GM12878 (cell line): ENCODE data around the gene PRSS12. TPM values are rescaled to one million over a fixed set of nuclear protein-coding genes. Genes with fewer than 3 reads are reported as not detected.

Experiments used
- BHLHE40 ChIP-seq, 2 experiments: fragments of 450-650 bp in 1 of 2; IDR thresholded peaks; 2 replicates each; pipeline ENCODE4 v1.6.1; 2011 to 2017; ENCODE audit warnings: low read depth in 2 of 2, borderline replicate concordance in 1 of 2, improper control_type of control experiment in 1 of 2, low read length in 1 of 2, mild to moderate bottlenecking in 1 of 2
- HCFC1 ChIP-seq: fragments of 150-350 bp; IDR thresholded peaks from 2 replicates; pipeline ENCODE4 v1.6.1; 2014; ENCODE audit warnings: low read length
- MTA3 ChIP-seq: IDR thresholded peaks from 2 replicates; pipeline ENCODE4 v1.6.1; 2012; ENCODE audit warnings: low read length, inconsistent platforms, borderline replicate concordance
- RELA ChIP-seq: fragments of 450-650 bp; IDR thresholded peaks from 2 replicates; pipeline ENCODE4 v1.8.0; 2014; ENCODE audit warnings: borderline replicate concordance; ENCODE audit not compliant: partially characterized antibody
- RUNX3 ChIP-seq: IDR thresholded peaks from 2 replicates; pipeline ENCODE4 v1.6.1; 2012; ENCODE audit warnings: low read length, inconsistent platforms
- SMC3 ChIP-seq: IDR thresholded peaks from 2 replicates; pipeline ENCODE4 v1.6.1; 2011; ENCODE audit warnings: low read length, improper control_type of control experiment, borderline replicate concordance
- ZBED1 ChIP-seq: IDR thresholded peaks from 2 replicates; pipeline ENCODE4 v1.6.1; 2016; ENCODE audit warnings: borderline replicate concordance
- polyA plus RNA-seq, 11 experiments: library from polyadenylated mRNA; depleted of rRNA in 4 of 11; unstranded in 6 of 11; stranded (reverse) in 5 of 11; fragments of >200 nt; fragmentation: Nextera tagmentation in 4 of 11; fragmentation: Illumina TruSeq in 1 of 11; extraction: Ambion mirVana in 4 of 11; extraction: Trizol in 1 of 11; gene quantifications; 1 replicate in 1 of 11; 2 replicates in 10 of 11; pipeline versions ENCODE4 v1.2.1 to v1.2.3, GENCODE V29; 2011 to 2016; ENCODE audit warnings: inconsistent platforms in 2 of 11, missing spikeins in 2 of 11, low read depth in 1 of 11
- total RNA-seq, 4 experiments: library from RNA; depleted of rRNA in 3 of 4; stranded (reverse); fragments of >200 nt in 3 of 4; fragmentation: Illumina TruSeq in 1 of 4; extraction: Trizol in 1 of 4; gene quantifications; 2 replicates each; pipeline versions ENCODE4 v1.2.1 to v1.2.3, GENCODE V29; 2013 to 2021
- TF ChIP-seq, protein P1 (sequence below): fragments of 450-650 bp; IDR thresholded peaks from 2 replicates; pipeline ENCODE4 v1.6.1; 2018; ENCODE audit warnings: borderline replicate concordance, mild to moderate bottlenecking; ENCODE audit not compliant: partially characterized antibody
- TF ChIP-seq, protein P2 (sequence below): fragments of 450-650 bp; IDR thresholded peaks from 2 replicates; pipeline ENCODE4 v1.6.1; 2017; ENCODE audit warnings: low read depth, mild to moderate bottlenecking, moderate library complexity

Gene PRSS12
- total and polyA plus RNA-seq, 10 of the 15 experiments (the other 5 are each of a cell fraction or from before 2014, with no cell fraction given) = 0.04 to 0.34 (median 0.11) TPM; not detected in 2

DNA sequence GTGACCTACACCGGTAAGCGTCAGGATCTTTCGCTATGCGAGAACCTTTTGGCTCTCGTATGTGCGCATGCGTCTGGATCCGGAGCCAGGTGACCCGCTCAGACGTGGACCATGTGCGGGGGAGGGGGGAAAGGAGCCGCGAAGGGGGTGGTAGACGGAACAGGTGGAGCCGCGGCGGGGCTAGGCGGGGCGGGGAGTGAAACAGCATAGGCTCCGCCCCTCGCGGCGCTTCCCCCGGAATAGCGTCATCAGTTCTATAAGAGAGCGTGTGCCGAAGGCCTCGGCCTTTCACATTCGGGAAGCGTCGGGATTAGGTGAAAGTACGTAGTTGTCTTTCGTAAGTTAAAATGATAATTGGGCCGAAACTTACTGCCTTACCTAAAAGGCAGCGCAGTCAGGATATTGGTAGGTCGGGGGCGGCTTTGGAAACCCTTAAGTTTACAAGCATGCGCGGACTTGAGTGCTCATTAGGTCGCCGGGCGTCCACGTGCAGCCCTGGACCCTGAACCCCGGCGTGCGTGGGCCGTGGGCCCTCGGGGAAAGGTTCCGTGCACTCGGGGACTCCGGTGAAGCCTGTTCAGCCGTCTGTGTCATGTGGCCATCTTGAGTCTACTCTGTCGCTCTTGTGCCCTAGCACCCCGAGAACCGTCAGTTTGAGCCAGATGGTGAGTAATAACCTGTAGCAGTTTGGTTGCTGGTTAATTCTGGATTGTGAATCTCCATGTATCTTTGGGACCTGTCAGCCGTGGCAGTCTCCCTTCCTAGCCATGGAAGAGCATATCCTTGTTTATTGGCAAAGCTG, 74.1 kb downstream of the PRSS12 start (continued):
- peak; percentile 89; the same call in 1 of the 2 replicates for TF ChIP-seq ZBED1
- TF ChIP-seq, protein P1, sequence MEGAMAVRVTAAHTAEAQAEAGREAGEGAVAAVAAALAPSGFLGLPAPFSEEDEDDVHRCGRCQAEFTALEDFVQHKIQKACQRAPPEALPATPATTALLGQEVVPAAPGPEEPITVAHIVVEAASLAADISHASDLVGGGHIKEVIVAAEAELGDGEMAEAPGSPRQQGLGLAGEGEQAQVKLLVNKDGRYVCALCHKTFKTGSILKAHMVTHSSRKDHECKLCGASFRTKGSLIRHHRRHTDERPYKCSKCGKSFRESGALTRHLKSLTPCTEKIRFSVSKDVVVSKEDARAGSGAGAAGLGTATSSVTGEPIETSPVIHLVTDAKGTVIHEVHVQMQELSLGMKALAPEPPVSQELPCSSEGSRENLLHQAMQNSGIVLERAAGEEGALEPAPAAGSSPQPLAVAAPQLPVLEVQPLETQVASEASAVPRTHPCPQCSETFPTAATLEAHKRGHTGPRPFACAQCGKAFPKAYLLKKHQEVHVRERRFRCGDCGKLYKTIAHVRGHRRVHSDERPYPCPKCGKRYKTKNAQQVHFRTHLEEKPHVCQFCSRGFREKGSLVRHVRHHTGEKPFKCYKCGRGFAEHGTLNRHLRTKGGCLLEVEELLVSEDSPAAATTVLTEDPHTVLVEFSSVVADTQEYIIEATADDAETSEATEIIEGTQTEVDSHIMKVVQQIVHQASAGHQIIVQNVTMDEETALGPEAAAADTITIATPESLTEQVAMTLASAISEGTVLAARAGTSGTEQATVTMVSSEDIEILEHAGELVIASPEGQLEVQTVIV = no peak
- peak; percentile 31 to 91; a peak in 3 of 4 replicates for TF ChIP-seq BHLHE40 (IDR thresholded peaks at IDR 0.05; ENCODE audit: borderline replicate concordance in 1 of 2, low read depth in 2 of 2, low read length in 1 of 2)
- no peak for TF ChIP-seq RELA
- TF ChIP-seq HCFC1 = peak; percentile 49
- TF ChIP-seq RUNX3 = peak; percentile 45
- no peak for TF ChIP-seq SMC3
- TF ChIP-seq, protein P2, sequence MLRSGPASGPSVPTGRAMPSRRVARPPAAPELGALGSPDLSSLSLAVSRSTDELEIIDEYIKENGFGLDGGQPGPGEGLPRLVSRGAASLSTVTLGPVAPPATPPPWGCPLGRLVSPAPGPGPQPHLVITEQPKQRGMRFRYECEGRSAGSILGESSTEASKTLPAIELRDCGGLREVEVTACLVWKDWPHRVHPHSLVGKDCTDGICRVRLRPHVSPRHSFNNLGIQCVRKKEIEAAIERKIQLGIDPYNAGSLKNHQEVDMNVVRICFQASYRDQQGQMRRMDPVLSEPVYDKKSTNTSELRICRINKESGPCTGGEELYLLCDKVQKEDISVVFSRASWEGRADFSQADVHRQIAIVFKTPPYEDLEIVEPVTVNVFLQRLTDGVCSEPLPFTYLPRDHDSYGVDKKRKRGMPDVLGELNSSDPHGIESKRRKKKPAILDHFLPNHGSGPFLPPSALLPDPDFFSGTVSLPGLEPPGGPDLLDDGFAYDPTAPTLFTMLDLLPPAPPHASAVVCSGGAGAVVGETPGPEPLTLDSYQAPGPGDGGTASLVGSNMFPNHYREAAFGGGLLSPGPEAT = no peak; the same call in 1 of the 2 replicates
- TF ChIP-seq MTA3 = peak; percentile 2; the same call in 1 of the 2 replicates
